ENCODE measurements around the gene KCTD5. TPM values are rescaled to one million over a fixed set of nuclear protein-coding genes. Genes with fewer than 3 reads are reported as not detected.

Gene KCTD5
- total and polyA plus RNA-seq, 9 of the 15 experiments (the other 6 are each of a cell fraction or from before 2014, with no cell fraction given) = 0.73 to 58.3 (median 32.3) TPM

DNA sequence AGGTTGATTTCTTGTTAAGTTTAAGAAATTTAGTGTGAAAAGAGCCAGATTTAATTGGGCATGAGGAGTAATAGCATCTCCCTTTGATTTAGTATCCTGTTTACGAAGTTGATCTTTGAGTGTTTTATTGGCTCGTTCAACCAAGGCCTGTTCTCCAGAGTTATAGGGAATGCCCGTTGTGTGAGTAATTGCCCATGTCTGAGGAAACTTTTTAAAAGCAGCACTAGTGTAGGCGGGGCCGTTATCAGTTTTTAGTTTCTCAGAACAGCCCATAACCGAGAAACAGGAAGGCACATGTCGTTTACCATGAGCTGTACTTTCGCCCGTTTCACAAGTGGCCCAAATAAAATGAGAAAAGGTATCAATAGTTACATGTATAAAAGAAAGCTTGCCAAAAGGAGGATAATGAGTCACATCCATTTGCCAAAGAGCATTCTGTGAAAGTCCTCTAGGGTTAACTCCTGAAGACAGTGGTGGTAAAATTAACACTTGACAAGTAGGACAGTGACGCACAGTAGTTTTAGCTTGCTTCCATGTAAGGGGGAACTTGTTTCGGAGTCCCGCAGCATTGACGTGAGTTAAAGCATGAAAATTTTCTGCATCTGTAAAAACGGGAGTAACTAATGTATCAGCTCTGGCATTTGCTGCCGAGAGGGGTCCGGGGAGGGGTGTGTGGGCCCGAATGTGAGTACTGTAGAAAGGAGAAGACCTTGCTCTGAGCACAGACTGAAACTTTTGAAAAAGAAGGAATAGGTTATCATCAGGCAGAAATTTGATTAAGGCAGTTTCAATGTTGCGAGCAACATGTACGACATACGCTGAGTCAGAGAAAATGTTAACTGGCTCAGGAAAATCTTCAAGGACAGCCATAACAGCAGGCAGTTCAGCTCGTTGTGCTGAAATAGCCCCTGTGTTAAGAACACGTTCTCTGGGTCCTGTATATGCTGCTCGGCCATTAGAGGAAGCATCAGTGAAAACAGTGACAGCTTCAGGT, 18.5 kb upstream of the KCTD5 start (continued):
- TF ChIP-seq, protein P1, sequence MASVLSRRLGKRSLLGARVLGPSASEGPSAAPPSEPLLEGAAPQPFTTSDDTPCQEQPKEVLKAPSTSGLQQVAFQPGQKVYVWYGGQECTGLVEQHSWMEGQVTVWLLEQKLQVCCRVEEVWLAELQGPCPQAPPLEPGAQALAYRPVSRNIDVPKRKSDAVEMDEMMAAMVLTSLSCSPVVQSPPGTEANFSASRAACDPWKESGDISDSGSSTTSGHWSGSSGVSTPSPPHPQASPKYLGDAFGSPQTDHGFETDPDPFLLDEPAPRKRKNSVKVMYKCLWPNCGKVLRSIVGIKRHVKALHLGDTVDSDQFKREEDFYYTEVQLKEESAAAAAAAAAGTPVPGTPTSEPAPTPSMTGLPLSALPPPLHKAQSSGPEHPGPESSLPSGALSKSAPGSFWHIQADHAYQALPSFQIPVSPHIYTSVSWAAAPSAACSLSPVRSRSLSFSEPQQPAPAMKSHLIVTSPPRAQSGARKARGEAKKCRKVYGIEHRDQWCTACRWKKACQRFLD (CRISPR knock-in tag; IDR thresholded peaks at IDR 0.05) = peak; percentile 82
- TF ChIP-seq KLF6 (CRISPR knock-in tag; IDR thresholded peaks at IDR 0.05; ENCODE audit: borderline replicate concordance) (no peak), FOXP1 (CRISPR knock-in tag; IDR thresholded peaks at IDR 0.05) (no peak), POU5F1 (IDR thresholded peaks at IDR 0.05; ENCODE audit: borderline replicate concordance, low read depth, low read length, partially characterized antibody) (no peak), TCF7 (IDR thresholded peaks at IDR 0.05; ENCODE audit: borderline replicate concordance) (no peak), SPI1 (IDR thresholded peaks at IDR 0.05; ENCODE audit: borderline replicate concordance, low read depth, low read length) (peak; percentile 26; the same call in 1 of the 2 replicates), ZSCAN29 (IDR thresholded peaks at IDR 0.05) (no peak), ZNF717 (CRISPR knock-in tag; IDR thresholded peaks at IDR 0.05) (no peak), TAF15 (IDR thresholded peaks at IDR 0.05; ENCODE audit: low read depth, low read length) (no peak), TCF7L2 (IDR thresholded peaks at IDR 0.05; ENCODE audit: low read depth, low read length) (no peak), ZNF347 (CRISPR knock-in tag; IDR thresholded peaks at IDR 0.05; ENCODE audit: low read depth) (no peak), L3MBTL2 (IDR thresholded peaks at IDR 0.05) (peak; percentile 67; the same call in 1 of the 2 replicates)
- TF ChIP-seq, protein P2, sequence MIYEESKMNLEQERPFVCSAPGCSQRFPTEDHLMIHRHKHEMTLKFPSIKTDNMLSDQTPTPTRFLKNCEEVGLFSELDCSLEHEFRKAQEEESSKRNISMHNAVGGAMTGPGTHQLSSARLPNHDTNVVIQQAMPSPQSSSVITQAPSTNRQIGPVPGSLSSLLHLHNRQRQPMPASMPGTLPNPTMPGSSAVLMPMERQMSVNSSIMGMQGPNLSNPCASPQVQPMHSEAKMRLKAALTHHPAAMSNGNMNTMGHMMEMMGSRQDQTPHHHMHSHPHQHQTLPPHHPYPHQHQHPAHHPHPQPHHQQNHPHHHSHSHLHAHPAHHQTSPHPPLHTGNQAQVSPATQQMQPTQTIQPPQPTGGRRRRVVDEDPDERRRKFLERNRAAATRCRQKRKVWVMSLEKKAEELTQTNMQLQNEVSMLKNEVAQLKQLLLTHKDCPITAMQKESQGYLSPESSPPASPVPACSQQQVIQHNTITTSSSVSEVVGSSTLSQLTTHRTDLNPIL (CRISPR knock-in tag; IDR thresholded peaks at IDR 0.05) = no peak
- TF ChIP-seq, protein P3, sequence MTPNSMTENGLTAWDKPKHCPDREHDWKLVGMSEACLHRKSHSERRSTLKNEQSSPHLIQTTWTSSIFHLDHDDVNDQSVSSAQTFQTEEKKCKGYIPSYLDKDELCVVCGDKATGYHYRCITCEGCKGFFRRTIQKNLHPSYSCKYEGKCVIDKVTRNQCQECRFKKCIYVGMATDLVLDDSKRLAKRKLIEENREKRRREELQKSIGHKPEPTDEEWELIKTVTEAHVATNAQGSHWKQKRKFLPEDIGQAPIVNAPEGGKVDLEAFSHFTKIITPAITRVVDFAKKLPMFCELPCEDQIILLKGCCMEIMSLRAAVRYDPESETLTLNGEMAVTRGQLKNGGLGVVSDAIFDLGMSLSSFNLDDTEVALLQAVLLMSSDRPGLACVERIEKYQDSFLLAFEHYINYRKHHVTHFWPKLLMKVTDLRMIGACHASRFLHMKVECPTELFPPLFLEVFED (CRISPR knock-in tag; conservative IDR thresholded peaks at IDR 0.05) = no peak
